Kasumi-1 (cell line): ENCODE data around the gene TSPAN33.

Experiments used
- DNase-seq, 2 experiments: peaks; one replicate each; lab custom pipeline; 2025; lab: John Stamatoyannopoulos, UW

Gene TSPAN33

DNA sequence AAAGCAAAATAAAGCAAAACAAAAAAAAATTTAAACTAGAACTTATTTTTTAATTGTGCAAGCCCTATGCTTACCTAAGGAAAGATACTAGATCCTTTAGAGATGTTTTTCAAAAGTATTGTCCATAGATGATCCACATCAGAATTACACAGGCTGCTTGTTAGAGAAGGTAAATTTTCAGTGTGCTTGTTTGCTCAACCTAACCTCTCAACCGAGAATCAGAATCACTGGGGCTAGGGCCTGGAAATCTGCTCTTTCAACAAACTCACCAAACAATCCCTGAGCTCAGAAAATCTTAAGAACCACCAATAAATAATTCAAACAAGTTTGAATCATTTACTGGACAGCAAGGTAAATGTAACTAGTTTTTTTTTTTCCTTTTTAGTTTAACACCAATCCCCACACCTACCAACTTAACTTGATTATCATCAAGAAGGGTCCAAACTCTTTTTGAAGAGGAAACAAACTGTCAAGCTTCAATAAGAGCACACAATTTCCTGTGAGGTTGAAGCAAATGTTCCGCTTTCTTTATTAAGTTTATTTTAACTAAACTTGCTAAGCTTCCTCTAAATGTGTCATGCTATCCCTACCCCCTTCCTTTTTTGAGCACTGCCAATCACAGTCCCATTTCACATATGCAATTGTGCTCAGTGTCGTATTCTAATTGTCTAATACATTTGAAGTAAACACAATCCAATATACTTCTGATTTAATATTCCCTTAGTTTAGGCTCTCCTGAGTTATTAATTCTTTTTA, 7.4 kb upstream of the TSPAN33 start:
- peak; percentile 88 to 91 for DNase-seq

DNA sequence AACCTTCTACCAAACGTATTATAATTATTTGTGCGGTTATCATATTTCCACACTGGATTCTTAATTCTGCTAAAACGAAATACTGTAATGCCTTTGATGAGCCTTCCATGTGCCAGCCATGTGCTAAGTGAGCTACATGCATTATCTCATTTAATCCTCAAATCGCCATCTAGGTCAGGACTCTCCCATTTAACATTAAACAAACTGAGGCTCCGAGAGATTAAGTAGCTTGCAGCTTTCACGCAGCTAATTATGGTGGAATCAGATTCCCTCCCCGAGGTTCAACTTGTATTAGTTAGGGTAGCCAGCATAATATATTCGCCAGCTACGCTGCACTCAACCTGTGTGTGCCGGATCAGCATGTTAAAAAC, 798 bp upstream of the TSPAN33 start:
- no peak for DNase-seq

DNA sequence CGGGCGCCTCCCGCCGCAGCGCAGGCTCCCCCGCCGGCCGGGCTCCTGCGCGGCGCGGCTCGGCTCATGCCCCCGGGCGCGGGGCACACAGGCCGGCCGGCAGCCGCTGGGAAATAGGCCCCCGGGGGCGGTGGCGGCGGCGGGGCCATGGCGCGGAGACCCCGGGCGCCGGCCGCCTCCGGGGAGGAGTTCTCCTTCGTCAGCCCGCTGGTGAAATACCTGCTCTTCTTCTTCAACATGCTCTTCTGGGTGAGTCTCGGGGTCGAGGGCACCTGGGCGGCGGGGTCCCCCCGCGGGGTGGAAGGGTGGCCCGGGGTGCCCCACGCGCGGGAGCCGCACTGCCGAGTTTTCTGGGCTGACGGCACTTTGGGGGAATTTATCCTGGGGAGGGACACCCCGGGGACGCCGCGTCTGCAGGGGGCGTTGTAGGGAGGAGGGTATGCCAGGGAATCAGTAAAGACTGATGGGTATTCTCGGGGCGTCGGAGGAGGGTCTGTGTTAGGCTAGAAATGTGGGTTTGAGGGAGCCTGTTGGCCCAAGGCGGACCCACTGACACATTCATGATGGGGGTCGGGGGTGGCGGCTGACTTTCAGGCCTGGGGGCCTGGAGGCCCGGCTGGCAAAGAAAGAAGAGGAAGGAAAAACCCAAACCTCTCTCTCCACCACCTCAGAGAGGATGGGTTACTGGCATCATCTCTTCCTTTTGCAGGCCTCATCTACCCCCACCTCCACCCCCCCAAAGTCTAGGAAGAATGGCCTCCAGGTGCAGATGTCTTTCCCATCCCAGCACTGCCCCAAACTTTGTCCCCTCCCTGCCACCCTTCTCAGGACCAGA, 544 bp downstream of the TSPAN33 start:
- peak; percentile 26 to 30 for DNase-seq

DNA sequence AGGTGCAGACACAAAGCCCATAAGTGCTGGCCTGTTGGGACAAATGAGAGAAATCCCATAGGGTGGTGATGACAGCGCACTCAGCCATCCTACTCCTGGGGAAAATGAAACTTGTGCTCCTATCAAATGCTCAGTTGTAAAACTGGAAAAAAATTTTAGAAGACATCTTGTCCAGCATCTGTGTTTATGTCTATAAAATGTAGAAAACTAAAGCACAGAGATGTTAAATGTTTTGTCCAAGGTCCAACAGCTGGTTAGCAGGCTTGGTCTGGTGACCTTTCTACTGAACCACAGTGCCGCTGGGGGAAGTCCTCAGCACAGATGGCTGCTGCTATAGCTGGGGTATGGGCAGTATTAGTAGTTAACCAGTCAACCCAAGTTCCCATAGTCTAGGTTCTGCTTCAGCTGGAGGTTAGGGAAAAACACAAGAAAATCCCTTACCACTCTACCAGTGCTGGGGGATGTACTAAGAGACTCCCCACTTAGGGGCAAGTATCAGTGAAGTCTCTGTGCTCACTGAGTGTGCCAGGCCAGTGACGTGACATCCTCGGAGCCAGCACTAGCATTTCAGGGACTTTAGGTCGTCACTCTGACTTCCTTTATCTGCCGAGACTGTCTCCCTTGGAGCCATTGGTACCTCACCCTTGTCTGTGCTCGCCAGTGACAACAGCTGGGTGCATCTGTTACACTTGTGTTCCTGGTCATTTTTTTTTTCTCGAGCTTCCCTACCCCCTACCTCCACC, 1.9 kb downstream of the TSPAN33 start:
- no peak for DNase-seq

DNA sequence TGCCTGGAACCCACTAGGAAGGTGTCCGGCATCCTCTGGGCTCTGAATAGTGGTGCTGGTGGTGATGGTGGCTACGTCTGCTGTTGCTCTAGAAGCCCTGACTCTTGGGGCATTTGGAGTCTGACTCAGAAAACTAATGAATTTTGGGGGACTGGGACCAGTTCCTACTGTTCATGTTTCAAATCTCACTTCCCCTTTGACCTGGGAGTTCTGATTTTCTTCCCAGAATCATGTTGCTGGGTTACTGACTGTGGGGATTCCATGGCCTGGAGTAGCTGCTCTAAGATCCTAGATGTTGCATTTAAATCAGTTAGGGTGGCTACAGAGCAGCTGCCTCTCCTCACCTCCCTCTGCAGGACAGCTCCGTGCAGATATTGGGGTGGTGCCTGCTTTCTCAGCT, 3.2 kb downstream of the TSPAN33 start:
- no peak for DNase-seq

DNA sequence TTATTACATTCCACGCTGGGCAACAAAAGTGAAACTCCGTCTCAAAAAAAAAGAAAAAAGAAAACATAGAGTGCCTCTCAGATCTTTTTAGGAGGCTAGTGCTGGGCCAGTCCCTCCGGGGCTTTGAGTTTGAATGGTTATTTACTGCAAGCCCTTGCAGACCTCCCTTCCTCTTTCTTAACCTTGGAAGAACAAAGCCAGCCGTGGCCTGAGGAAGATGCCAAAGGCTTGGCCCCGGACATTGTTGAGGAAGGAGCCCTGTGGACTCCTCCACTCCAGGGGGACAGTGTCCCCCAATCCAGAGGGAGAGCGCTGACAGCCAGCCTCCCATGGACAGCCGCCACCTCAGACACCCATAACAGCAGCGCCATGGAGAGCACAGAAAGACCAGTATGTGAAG, 5.0 kb downstream of the TSPAN33 start:
- DNase-seq: peak; percentile 7 to 26

DNA sequence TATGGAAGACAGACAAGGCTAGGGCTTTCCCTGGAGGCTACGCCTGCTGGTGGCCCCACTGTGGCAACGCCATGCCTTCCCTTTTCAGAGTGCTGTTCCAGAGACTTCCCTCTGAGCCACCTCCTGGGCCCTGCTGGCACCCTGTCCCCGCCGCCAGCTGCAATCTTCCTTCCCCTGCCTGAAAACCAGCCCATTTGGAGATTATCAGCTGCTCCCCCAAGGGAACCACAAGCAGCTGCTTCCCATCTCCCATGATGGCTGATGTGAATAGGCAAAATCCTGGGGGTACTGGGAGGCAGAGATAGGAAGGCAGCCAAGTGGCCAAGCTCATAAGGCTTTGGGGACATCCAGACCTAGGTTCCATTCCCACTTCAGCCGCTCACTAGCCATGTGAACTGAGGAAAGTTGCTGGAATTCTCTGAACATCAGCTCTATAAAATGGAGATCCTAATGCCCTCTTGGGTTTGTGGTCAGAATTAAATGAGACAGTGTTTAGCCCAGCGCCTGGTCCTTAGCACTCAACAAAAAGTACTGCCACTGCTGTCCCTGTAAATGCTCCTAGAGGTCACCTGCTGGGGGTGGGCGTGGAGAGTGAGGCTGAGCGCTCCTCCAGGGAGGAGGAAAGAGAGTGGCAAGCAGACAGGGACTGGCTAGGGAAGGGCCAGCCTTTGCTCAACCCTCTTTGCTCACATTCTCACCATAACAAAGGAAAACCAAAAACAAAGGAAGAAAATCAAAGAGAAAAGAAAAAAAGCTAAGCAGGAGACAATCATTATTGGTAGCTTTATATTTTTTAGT, 5.9 kb downstream of the TSPAN33 start:
- peak; percentile 21 to 26 for DNase-seq

DNA sequence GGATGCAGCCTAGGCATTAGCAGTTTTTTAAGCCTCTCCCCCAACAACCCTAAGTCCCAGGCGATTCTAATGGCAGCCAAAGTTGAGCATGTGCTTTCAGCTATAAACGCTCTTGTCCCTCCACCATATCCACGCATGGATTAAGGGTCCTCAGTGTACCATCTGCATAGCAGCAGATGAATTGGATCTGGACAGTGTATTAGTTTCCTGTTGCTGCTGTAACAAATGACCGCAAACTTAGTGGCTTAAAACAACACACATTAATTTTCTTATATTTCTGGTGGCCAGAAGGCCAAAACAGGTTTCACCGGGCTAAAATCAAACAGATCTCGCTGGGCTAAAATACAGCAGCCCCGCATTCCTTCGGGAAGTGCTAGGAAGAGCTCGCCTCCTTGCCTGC, 13.1 kb downstream of the TSPAN33 start:
- no peak for DNase-seq

DNA sequence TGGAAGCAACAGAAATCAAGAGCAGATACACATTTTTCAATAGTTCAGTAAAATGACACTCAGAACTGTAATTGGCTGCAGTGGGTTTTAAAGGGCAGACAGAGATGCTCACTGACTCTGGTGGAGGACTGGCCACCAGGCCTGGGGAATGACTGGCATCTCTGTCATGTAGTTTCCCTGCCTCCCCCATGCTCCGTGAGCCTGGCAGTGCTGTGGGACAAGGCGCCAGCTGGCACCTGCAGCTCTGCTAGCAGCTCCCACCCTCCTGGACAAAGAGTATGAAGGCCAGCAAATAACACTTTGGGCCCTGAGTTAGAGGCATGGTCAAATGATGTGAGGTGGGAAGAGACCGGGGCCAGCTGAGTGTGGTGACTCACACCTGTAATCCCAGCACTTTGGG, 15.0 kb downstream of the TSPAN33 start:
- DNase-seq: no peak

DNA sequence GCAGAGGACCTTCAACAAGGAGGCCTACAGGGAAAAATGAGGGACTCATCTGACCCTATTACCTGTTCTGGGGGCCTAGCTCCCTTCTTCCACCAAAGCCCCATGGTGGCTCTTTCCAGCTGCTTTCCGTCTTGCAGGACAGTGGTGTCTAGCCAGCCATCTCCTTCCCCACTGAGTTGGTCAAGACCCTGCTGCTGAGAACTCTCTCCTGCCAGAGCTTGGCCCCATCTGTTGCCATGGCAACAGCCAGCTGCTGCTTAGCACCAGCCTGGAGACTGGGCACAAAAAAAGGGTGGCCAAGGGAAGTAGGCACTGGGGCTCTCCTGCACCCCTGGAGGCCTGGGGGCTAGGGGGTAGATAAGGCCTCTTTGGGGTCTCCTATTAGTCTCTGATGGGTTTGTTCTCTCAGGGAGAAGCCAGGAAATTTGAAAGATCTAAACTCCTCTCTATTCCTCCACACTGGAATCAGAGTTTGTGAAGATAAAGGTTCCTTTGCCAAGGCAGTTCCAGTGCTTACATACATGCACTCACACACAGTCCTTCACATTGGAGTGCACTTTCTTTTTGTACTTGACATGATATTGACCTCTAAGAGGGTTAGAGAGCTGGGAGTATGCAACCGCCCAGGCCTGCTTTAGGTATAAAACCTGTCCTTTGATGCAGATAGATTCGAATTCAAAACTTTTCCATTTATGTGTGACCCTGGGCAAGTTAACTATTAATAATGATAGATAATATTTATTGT, 15.8 kb downstream of the TSPAN33 start:
- no peak for DNase-seq

DNA sequence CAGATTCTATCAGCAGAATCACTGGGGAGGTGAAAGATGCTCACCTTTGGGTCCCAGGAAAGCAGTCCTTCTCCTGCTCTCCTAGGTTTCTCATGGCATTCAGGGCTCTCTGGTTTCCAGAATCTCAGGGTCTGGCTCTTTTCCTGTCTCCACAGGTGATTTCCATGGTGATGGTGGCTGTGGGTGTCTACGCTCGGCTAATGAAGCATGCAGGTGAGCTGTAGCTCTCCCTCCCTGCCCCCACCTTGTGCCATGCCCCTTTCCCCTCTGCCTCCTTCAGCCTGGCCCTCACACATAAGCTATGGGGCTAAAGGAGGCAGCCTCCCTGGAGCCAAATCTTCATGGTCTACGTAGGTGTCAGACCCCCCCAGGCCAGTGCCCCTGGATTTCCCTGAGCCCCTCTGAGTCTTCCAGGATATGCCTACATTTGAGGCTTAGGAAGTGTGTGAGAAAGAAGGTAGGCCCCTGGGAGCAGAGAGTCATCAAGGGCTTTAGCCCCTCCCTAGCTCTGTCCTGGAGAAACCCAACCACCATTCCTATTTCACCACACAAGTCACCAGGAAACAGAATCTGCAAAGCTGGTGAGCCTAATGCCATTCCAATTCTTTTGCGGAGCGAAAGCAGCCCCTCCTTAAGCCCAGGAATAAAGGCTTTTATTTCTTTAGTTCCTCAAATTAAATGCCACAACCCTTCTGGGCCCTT, 17.2 kb downstream of the TSPAN33 start:
- no peak for DNase-seq

DNA sequence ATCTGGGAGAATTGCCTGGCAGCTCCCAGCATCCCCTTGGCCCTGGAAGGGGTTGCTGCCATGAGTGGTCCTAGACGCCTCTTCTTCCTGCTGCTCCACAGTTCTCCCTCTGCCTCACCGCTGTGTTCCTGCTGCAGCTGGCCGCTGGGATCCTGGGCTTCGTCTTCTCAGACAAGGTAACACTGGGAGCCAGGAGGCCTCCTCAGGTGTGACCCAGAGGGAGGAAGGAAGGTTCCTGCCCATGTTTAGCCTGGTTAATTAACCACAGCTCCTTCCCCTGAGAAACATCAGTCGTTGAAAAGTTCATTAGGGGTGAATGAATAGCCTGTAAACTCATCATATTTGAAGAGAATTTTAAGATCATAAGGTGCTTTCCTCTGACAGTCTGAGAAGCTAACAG, 18.2 kb downstream of the TSPAN33 start:
- no peak for DNase-seq

DNA sequence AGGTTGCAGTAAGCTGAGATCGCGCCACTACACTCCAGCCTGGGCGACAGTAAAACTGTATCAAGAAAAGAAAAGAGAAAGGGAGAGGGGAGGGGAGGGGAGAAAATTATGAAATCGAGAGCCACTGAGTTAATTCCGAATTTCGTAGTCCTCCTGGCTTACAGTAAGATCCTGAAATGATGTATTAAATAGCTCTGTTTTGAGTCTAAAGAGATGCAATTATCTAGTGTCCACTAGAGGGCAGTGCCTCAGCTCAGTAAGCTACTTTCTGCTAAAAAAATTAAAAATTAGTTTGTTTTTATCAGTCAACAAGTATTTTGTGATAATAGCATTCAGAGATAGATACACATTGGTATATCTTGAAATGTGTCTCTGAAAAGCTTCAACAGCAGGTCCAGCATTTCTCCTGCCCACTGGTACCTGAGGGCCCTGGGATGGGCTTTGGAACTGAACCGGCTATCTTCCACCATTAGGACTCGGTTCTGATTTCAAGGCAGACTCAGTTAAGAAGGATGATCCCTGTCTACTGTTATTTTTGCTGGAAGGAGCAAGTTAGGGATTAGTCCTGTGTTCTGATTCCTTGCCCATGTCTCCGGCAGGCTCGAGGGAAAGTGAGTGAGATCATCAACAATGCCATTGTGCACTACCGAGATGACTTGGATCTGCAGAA, 19.5 kb downstream of the TSPAN33 start:
- peak; percentile 61 to 81 for DNase-seq

DNA sequence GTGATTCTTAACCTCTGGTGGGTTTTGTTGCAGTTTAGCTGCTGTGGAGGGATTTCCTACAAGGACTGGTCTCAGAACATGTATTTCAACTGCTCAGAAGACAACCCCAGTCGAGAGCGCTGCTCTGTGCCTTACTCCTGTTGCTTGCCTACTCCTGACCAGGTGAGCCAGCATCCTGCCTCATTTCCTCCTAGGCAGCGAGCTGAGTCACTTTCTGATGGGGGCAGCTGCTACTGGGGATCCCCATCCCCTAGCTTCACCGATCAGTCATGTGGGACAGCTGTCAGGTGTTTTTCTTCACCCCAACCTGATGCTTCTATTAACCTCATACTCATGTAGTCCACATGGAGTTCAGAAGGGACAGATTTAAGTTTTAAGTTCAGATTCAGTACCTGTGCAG, 22.2 kb downstream of the TSPAN33 start:
- DNase-seq: no peak

DNA sequence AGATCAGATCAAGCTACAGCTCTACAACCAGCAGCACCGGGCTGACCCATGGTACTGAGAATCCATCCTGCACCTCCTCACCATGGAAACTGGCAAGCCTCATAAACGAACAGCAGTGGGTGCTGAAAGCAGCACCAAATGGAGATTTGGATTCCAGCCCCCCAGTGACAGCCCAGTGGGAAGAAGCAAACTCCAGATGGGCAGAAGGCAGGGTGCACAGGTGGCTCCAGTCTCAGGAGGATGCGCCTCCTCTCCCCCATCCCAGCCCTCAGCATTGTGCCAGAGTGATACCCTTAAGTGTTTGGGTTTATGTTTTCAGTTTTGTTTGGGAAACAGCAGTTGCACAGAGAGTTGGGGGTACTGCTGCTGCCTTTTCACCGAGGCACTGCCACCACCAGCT, 23.3 kb downstream of the TSPAN33 start:
- DNase-seq: no peak

DNA sequence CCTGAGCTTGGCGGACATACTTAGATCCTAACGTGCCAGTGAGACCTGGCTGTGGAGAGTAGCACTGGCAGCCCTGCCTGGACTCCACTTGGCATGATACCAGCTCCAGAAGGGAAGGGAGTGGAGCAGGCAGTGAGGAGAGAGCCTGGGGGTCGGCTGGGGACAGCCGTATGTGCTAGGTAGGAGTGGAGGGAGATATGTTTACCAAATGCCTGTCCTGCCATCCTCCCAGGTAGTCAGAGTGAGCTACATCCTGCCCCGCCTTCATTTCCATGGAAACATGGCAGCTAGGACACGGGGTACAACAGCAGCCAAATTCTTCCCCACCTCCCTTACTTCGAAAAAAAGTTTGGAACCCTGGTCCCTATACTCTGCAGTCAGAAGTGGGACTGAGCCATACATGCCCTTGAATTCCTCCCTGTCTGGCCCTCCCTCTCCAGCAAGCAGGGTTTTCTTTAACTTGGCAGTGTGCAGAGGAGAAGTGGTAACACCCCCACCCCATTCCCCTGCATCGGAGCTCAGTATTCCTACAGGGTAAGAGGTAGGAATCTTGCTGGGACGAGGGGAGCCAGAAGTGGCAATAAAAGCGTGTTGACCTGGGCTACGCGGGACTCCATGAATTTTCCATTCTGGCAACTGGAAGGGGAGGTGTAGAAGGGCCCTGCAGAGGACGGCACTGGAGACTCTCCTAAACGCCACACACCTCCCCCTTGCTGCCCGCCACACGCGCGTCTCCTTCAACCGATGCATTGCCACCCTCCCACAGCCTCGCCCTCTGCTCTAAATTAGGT, 23.9 kb downstream of the TSPAN33 start:
- DNase-seq: no peak

DNA sequence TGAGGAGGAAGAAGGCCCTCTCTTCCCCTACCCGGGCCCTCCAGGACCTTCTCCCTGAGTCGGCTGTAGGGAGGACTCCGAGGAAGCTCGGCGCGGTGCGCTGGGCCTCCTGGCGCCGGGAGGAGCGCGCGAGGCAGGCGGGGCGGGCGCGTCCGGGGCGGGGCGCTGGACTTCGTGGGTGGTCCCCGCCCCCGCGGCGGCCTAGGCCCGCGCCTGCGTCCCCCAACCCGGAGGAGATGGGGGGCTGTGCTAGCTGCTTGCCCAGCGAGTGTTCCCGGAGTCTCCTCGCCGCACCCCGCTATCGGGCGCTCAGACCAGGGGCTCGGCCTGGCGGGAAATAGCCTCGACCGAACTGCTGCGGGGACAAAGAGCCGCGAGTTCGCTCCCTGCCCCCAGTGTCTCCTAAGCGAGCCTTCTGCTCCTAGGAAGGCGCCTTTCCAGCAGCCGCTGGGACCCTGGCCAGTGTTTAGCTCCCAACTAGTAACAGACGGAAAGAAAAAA, 24.7 kb downstream of the TSPAN33 start:
- DNase-seq: peak; percentile 46 to 50

DNA sequence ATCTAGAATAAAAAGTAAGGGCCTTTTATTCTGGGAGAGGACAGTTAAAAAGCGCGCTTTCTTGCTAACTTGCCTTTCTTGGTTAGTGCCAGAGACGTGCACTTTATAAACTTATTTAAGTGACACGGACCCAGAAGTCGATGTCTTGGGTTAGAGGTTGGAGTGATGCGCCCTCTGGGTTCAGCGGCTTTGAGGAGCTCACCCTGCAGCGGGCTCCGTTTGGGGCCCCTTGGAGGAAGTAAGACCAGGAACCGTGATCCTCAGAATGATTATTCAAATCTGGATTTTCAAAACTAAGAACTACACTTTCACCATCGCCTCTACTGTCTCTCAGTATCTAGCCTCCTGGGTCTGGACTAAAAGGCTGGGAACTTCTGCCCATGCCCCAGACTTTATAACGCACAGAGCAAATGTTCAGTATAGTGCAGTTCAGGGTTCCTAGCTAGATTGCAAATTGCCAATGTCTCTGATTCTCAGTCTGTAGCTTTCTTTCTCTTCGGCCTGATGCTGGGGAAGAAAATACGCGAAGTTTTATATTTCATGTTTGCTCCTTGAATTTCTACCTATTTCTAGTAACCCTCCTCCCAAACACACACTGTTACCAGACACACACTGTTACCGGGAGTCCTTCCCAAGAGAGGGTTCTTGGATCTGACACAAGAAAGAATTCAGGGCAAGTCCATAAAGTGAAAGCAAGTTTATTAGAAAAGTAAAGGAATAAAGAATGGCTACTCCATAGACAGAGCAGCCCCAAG, 25.4 kb downstream of the TSPAN33 start:
- DNase-seq: peak; percentile 68 to 71
